HUES48 (cell line): ENCODE results near the gene MINPP1.
"Not testable (repeated sequence)": the region's sequence is repeated elsewhere in the genome, so short reads cannot be mapped to it uniquely, and the experiment has no call there.

Source experiments
- H3K27ac ChIP-seq: one replicate; pipeline ENCODE4 v1.7.0; 2013; ENCODE audit warnings: low read depth, low read length, inconsistent platforms
- H3K27me3 ChIP-seq: 2 replicates; pipeline ENCODE4 v1.6.1; 2013; ENCODE audit warnings: mild to moderate bottlenecking, low read length; ENCODE audit not compliant: control insufficient read depth, insufficient read depth
- H3K36me3 ChIP-seq: 2 replicates; pipeline ENCODE4 v1.6.1; 2013; ENCODE audit warnings: low read length; ENCODE audit not compliant: control insufficient read depth, insufficient read depth
- H3K4me1 ChIP-seq: 2 replicates; pipeline ENCODE4 v1.6.1; 2013; ENCODE audit warnings: mild to moderate bottlenecking, low read length; ENCODE audit not compliant: control insufficient read depth, insufficient read depth
- H3K4me3 ChIP-seq: 2 replicates; pipeline ENCODE4 v1.5.1; 2013; ENCODE audit warnings: mild to moderate bottlenecking, low read depth, low read length
- H3K9ac ChIP-seq: 2 replicates; pipeline ENCODE4 v1.6.1; 2013; ENCODE audit warnings: mild to moderate bottlenecking, low read depth, low read length, moderate library complexity
- H3K9me3 ChIP-seq: 2 replicates; pipeline ENCODE4 v1.6.1; 2013; ENCODE audit warnings: low read length; ENCODE audit not compliant: control insufficient read depth, insufficient read depth

MINPP1 gene

DNA sequence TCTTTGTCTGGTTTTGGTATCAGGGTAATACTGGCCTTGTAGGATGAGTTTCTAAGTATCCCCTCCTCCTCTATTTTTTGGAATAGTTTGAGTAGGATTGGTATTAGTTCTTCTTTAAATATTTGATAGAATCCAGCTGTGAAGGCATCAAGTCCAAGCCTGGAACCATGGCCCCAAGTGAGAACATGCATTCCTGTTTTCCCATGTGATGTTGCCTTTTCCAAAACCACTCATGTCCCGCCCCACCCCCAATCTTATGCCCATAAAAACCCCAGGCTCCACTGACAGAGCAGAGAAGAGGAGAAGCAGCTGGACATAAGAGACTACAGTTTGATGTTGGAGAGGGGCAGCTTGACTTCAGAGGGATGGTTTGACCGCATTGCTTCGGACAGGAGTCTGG lies 71.2 kb downstream of the MINPP1 start:
- H3K27me3 ChIP-seq, result no peaks in the 10 kb centered on the region
- no peak overlapping the region for H3K27ac ChIP-seq
- 0 out of 2 replicates have a peak, but pooled peaks cover 5% of the 10 kb centered on the region for H3K4me1 ChIP-seq
- no peaks in the 10 kb centered on the region for H3K36me3 ChIP-seq
- 0 out of 2 replicates have a peak, but pooled peaks cover 3% of the 10 kb centered on the region for H3K9me3 ChIP-seq
- H3K4me3 ChIP-seq, result no peak overlapping the region
- no peak overlapping the region for H3K9ac ChIP-seq

DNA sequence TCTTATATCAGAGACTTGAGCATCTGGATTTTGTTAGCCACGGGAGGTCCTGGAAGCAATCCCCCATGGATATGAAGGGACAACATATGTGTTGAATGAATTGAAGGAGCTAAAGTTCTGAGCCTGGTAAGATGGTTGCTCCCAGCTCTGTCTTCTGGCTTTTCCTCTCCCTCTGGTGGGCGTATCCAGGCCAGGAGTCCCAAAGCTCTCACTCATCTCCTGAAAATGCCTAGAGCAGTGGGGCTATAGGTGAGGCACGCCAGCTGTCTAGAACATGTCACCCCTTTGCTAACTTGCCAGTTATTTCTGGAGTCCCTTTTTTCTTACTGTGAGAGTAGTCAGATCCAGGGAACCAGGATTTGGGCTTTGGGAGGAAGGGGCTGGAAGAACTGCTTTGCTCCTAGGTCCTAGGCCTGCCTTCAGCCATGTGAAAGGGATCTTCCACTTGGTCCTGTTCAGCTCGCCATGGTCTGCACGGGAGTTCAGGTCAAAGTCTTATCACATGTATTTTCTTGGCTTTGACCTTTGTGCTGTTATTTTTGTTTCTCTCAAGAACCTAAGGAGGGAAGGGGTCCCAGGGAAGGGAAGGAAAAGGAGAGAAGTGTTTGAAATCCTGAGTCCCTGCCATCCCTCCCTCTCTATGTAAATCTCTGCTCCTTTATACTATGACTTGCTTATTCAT lies 73.6 kb downstream of the MINPP1 start:
- no peak overlapping the region for H3K27ac ChIP-seq
- H3K27me3 ChIP-seq, result no peaks in the 10 kb centered on the region
- H3K4me3 ChIP-seq, result no peak overlapping the region
- 0 out of 2 replicates have a peak, but pooled peaks cover 3% of the 10 kb centered on the region for H3K9me3 ChIP-seq
- H3K36me3 ChIP-seq, result no peaks in the 10 kb centered on the region
- 0 out of 2 replicates have a peak, but pooled peaks cover 5% of the 10 kb centered on the region for H3K4me1 ChIP-seq
- H3K9ac ChIP-seq, result no peak overlapping the region

DNA sequence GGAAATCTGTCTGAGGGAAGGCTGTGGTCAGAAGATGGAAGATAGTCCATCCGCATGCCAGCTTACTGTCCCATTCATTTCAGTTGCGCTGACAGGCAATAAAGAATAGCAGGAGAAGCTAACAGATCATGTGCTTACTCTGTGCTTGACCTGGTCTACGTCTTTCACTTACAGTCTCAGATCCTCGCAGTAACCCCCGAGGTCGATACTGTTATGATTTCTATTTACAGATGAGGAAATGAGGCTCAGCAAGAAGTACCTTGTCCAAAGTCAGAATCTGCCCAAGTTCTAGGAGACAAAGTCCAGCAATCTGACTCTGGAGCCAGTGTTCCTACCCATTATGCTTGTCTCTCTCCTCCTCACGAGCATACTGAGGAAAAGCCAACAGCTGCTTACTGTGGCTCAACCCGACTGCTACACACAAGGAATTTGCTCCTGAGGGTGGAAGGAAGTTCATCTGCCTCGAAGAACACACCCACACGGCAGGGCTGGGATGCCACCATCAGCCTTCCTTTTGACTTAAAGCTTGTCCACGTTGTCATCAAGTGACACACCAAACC lies 74.2 kb downstream of the MINPP1 start:
- Histone ChIP-seq H3K27me3 (no peaks in the 10 kb centered on the region), H3K36me3 (no peaks in the 10 kb centered on the region), H3K4me3 (no peak overlapping the region), H3K9me3 (0 out of 2 replicates have a peak, but pooled peaks cover 3% of the 10 kb centered on the region), H3K9ac (no peak overlapping the region), H3K27ac (no peak overlapping the region), H3K4me1 (0 out of 2 replicates have a peak, but pooled peaks cover 5% of the 10 kb centered on the region)

DNA sequence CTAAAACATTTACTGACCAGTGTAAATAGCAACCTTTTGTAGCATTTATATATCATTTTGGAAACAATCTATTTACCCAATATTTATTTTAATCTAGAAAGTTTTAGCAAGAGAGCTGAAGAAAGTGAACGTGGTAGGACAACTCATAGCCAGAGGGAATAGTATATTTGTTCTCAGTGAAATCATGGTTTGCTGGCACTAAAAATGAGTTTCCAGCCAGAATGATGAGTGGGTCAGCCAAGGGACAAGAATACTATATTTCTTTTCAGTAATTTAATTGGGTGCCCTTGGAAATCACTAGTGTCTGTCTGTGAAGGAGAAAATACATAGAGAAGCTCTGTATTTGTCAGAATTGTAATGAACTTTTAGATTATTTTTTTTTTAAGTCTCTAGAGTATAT lies 74.9 kb downstream of the MINPP1 start:
- H3K4me3 ChIP-seq, result no peak overlapping the region
- H3K9me3 ChIP-seq, result 0 out of 2 replicates have a peak, but pooled peaks cover 3% of the 10 kb centered on the region
- H3K4me1 ChIP-seq, result 0 out of 2 replicates have a peak, but pooled peaks cover 5% of the 10 kb centered on the region
- no peaks in the 10 kb centered on the region for H3K36me3 ChIP-seq
- H3K27ac ChIP-seq, result no peak overlapping the region
- H3K27me3 ChIP-seq, result no peaks in the 10 kb centered on the region
- H3K9ac ChIP-seq, result no peak overlapping the region

DNA sequence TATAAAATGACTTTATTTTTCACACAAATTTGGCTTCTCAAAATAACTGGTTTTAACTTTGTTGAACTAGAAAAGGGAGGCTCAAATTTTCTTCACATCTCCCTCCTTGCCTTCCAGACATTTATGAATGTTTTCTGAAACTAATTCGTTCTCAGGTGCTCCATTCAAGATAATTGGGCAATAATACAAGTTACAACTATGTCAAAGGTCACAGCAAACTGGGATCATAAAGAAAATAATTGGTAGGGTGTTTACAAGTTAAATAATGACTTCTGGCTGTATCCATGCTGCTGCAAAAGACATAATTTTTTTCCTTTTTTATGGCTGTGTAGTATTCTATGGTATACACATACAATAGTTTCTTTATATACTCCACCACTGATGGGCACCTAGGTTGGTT lies 75.3 kb downstream of the MINPP1 start:
- Histone ChIP-seq H3K27ac (no peak overlapping the region), H3K4me3 (no peak overlapping the region), H3K4me1 (0 out of 2 replicates have a peak, but pooled peaks cover 5% of the 10 kb centered on the region), H3K27me3 (no peaks in the 10 kb centered on the region), H3K9me3 (0 out of 2 replicates have a peak, but pooled peaks cover 3% of the 10 kb centered on the region), H3K9ac (no peak overlapping the region), H3K36me3 (no peaks in the 10 kb centered on the region)

DNA sequence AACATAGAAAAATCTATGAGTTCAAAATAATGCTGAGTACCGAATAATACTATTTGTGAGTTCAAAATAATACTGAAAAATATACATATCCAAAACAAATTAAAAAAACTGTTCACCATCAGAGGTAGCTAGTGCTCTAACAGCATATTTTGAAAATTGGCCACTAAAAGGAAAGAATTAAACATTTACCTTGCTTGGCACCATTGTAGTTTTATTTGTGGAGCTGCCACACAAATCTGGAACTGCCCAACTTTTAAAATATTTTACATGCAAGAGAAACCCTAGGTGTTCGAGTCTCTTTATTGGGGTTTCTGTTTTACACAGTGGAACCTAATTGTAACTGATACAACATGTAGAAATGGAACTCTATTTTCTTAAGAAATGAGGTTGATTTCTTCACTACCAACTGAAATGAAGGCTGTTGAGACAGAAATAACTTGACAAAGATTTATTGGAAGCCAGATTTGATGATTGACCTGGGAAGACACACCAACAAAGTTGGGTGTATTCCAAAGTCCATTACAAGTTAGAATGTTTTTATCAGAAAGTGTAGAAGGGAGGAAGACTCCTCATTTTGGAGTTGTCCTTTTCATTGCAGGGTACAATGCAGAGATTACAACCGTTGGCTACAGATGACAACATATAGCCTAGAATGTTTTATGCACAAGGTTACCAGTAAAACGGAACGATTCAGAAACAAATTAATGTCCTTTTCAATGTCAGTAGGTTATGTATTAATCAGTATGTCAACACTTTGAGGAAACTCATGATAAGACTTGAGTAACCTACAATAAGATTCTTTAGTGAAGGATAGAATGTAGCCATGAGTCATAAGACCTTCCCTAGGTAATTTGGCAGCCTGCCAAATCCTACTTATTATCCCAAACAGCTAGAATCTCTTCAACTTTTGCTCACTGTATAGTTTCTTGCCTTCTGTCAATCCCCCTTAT lies 81.1 kb downstream of the MINPP1 start:
- no peaks in the 10 kb centered on the region for H3K36me3 ChIP-seq
- H3K27me3 ChIP-seq, result no peaks in the 10 kb centered on the region
- H3K4me1 ChIP-seq, result no peaks in the 10 kb centered on the region
- H3K9ac ChIP-seq, result no peak overlapping the region
- no peaks in the 10 kb centered on the region for H3K9me3 ChIP-seq
- no peak overlapping the region for H3K4me3 ChIP-seq
- H3K27ac ChIP-seq, result no peak overlapping the region

DNA sequence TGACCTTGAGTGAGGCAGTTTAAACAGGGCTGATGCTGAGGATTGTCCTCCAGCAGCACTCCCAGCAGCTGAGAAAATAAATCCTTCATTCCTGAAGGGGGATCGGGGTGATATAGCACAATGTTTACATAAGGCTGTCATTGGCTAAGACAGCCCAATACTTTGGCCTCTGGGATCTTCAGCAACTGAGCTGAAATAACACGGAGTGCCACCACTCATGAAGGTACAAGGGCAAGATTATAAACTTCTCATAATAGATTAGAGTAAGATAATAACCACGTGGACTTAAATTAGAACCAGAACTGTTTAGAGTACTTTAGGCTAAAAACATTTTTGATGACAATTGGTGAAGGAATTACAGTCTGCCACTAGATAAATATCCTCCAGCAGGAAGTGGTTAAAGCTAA lies 85.0 kb downstream of the MINPP1 start:
- H3K9ac ChIP-seq, result no peak overlapping the region
- no peaks in the 10 kb centered on the region for H3K9me3 ChIP-seq
- no peak overlapping the region for H3K27ac ChIP-seq
- H3K36me3 ChIP-seq, result no peaks in the 10 kb centered on the region
- no peaks in the 10 kb centered on the region for H3K4me1 ChIP-seq
- H3K4me3 ChIP-seq, result no peak overlapping the region
- no peaks in the 10 kb centered on the region for H3K27me3 ChIP-seq

DNA sequence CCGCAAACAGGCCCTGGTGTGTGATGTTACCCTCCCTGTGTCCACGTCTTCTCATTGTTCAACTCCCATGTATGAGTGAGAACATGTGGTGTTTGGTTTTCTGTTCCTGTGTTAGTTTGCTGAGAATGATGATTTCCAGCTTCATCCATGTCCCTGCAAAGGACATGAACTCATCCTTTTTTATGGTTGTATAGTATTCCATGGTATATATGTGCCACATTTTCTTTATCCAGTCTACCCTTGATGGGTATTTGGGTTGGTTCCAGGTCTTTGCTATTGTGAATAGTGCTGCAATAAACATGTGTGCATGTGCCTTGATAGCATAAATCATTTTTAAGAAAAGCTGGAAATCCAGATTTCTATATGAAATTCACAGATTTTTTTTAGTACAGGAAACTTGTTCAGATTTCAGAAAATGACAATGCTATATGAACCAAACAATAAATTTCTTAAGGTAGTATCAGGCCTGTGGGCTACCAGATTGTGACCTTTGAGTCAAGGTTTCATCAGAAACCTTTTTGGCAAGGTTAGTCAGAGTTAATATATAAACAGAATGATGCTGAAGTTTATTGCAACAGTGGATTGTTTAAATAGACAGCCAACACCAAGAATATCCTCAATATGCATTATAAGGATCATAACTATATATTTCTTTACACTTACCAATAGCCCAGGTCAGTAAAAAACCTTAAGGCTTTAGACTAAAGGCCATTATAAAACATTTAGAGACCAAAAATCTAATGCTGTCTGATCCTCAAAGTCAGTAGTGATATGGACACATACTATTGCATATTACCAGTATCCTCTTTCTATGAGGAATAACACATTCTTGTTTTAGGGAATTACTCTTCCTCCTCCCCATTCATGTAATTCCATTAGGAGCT lies 86.3 kb downstream of the MINPP1 start:
- no peaks in the 10 kb centered on the region for H3K4me1 ChIP-seq
- no peaks in the 10 kb centered on the region for H3K36me3 ChIP-seq
- H3K4me3 ChIP-seq, result no peak overlapping the region
- no peaks in the 10 kb centered on the region for H3K9me3 ChIP-seq
- no peak overlapping the region for H3K9ac ChIP-seq
- no peak overlapping the region for H3K27ac ChIP-seq
- no peaks in the 10 kb centered on the region for H3K27me3 ChIP-seq

DNA sequence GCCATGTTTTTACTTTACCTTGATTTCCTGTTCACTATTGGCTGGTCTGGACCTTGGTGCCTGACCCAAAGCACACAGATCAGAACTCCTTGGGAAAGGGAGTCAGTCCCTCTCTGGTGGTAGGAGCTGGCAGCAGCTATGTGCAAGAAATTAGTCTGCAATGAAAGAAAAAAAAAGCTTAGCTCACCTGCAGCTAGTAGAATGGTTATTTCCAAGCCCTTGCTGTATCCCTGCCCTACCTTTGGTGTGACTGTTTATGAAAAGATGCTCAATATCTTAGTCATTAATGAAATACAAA lies 86.8 kb downstream of the MINPP1 start:
- no peaks in the 10 kb centered on the region for H3K4me1 ChIP-seq
- H3K27me3 ChIP-seq, result no peaks in the 10 kb centered on the region
- no peaks in the 10 kb centered on the region for H3K36me3 ChIP-seq
- no peaks in the 10 kb centered on the region for H3K9me3 ChIP-seq
- no peak overlapping the region for H3K4me3 ChIP-seq
- H3K9ac ChIP-seq, result no peak overlapping the region
- no peak overlapping the region for H3K27ac ChIP-seq

DNA sequence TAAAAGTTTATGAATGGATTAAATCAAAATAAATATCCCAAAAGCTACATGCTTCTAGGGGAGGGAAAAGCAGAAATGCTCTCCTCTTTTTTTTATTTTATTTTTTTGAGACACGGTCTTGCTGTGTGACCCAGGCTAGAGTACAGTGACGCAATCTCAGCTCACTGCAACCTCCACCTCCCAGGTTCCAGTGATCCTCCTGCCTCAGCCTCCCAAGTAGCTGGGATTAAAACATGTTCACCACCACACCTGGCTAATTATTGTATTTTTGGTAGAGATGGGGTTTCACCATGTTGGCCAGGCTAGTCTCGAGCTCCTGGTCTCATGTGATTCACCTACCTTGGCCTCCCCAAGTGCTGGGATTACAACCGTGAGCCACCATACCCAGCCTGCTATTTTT lies 88.2 kb downstream of the MINPP1 start:
- H3K36me3 ChIP-seq, H3K4me1 ChIP-seq, H3K4me3 ChIP-seq, H3K27ac ChIP-seq, H3K27me3 ChIP-seq, H3K9ac ChIP-seq, H3K9me3 ChIP-seq: not testable (repeated sequence)
